HL-60 (cell line): ENCODE data around the gene TICAM2.

ENCODE experiments used
- CTCF ChIP-seq: IDR thresholded peaks from one replicate; pipeline ENCODE4 v1.5.1; 2011; ENCODE audit warnings: low read length, control low read depth, inconsistent platforms; ENCODE audit not compliant: insufficient read depth
- GABPA ChIP-seq: IDR thresholded peaks from 2 replicates; pipeline ENCODE4 v1.6.1; 2012; ENCODE audit warnings: low read depth

- TF ChIP-seq CTCF (no peak), GABPA (no peak)
Observed at GRCh38 chr5:115531380-115531779, 70.9 kb downstream of the TICAM2 start.
